Right kidney (tissue), 1 donor: ENCODE data around the gene RASD2.
A peak's percentile ranks its signal among the peaks of the same experiment; 100 is the strongest.

Source experiments
- DNase-seq: peaks from one replicate; pipeline ENCODE4 v3.0.0-alpha.2; 2016

Gene RASD2

DNA sequence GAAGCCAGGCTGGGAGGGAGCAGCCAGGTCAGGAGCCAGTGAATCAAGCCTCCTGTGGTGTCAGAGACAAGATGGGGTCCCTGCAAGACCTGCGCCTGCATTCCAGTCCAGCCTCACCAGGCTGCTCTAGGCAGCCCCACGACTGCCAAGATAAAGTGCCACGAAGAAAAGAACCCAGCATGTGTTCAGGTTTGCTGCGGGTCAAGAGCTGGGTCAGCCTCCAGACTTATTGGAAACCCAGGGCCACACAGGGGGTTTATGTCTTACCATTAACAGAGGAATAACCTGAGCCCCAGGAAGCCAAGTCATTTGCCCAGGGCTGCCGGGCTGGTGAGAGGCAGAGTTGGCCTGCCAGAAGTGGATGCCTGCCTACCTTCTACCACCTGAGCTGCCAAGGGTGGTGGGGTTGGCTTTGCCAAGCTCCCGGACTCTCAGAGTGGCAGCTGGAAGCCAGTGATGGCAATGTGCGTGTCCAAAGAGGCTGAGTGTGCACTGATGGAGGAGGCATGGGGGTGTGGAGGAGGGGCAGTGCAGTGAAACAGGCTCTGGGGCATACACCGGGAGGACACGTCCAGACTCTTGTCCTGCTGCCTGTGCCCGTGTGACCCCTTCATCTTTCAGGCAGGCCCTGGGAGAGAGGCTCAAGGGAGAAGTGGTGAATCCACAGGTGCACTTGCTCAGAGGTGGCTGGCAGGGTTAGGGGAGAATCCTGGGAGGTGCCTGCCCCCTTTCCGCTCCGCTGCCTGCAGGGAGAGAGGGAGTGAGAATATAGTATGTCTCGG, 1.7 kb downstream of the RASD2 start:
- DNase-seq = peak; percentile 48

DNA sequence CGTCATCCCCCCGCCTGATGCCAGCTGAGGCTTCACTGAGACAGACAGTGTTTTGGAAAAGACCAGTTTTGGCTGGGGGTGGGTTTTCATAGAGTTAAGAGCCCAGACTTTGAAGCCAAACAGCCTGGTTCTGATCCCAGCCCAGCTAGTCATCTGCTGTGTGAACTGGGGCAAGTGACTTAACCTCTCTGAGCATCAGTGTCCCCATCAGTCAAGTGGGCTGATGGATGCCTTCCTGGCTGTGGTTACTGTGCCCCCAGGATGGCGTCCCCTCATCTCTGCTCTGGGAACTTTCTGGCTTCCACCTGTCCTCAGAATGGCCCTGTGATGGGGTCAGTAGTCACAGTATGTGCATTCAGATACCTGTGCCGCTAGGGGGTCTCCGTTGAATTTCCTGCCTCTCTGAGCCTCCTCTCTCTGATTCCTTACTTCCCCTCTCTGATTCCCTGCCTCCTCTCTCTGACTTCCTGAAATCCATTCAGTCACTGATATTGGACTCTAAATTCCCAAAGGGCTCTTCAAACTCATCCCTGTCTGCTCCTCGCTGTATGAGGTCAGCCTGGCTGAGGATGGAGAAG, 2.4 kb downstream of the RASD2 start:
- no peak for DNase-seq

DNA sequence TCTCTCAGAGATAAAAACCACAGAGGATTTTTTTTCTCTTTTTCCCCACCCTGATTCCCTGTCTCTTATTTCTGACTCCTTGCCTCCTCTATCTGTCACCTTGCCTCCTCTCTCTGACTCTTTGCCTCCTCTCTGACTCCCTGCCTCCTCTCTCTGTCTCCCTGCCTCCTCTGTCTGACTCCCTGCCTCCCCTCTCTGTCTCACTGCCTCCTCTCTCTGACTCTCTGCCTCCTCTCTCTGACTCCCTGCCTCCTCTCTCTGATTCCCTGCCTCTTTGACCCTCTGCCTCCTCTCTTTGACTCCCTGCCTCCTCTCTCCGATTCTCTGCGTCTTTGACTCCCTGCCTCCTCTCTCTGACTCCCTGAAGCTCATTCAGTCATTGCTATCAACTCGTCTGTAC, 3.1 kb downstream of the RASD2 start:
- no peak for DNase-seq

DNA sequence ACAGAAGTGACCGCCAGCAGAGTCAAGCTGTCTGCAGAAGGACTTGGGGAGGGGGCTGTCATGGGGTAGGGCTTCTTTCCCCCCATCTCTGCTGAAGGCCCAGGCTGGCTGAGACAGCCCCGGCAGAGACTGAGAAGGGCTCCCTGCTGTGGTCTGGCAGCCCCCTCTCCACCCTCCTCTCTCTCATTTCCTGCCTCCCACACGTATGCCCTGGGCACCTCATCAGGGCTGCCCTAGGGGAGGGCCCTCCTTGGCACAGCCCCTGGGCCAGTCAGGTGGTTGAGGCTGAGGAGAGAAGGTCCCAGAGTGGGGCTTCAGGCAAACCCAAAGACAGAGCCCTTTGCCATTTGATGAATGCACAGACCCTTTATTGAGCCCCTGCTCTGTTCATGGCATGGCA, 3.6 kb downstream of the RASD2 start:
- no peak for DNase-seq

DNA sequence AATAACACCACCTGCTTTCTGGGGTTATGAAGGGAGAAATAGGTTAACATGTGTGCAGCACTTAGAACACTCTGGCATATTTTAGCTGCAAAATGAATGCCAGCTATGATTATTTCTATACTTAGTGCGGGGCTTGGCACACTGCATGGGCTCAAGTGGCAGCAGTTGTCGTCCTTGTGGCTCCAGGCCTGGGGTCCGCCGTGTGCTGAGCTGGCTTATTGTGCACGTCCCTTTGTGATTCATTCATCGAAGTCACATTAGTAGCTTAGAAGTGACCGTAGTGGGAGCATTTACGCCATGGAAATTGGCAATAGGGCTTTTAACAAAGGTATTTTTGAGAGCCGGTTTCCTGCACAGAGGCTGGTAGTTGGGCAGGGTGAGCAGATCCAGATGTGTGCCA, 4.2 kb downstream of the RASD2 start:
- DNase-seq = no peak

DNA sequence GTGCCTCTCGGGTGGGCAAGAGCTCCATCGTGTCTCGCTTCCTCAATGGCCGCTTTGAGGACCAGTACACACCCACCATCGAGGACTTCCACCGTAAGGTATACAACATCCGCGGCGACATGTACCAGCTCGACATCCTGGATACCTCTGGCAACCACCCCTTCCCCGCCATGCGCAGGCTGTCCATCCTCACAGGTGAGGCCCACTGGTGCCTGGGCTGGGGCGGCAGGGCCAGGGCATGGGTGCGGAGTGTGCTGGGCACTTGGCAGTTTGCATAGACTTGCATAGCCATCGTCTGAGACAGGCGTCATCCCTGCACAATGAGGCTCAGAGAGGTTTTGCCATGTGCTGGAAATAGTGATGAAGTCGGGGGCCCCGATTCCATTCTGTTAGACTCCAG, 6.3 kb downstream of the RASD2 start:
- no peak for DNase-seq

DNA sequence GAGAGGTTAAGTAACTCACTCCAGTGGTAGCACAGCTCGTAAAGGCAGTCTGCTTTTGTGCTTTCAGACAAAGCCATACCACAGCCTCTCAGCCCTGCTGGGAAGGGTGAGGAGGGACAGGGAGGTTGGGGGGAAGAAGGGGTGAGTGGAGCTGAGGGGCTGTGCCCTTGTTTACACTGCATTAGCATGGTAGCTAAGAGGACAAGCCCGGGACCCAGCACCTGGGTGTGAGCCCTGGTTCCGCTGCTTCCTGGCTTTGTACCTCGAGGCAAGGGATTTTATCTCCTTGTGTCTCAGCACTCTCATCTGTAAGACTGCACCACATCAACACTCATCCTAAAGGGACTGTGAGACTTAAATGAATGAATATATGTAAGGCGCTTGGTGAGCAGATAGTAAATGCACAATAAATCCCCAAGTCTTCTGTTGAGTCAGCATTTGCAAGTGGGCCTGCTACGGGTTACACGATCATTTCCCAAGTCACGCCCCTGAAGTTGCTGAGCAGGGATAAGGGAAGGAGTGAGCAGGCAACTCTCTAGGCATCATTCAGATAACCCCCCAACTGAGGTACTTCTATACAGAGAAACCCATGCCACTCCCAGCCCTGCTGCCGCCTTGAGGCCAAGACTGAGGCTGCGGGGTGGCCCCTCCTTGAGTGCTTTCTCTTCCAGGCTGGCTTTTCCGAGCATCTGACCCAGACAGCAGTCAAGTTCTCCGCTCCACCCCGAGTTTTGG, 7.5 kb downstream of the RASD2 start:
- no peak for DNase-seq

DNA sequence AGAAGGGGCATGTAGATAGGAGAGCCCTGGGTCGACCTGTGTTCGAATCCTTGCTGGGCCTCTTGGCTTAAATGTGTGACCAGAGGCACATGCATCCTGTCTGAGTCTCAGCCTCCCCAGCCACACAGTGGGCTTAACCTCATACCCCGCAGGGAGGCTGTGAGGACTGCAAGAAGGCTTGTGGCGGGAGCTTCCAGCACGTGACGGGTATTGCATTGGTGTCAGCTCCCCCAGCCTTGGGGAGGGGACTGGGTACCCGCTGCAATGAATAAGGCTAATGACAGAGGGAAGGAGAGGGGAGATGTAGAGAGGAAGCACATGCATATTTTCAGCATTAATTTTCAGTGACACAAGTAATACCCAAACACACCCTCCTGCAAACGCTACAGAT, 8.1 kb downstream of the RASD2 start:
- no peak for DNase-seq

DNA sequence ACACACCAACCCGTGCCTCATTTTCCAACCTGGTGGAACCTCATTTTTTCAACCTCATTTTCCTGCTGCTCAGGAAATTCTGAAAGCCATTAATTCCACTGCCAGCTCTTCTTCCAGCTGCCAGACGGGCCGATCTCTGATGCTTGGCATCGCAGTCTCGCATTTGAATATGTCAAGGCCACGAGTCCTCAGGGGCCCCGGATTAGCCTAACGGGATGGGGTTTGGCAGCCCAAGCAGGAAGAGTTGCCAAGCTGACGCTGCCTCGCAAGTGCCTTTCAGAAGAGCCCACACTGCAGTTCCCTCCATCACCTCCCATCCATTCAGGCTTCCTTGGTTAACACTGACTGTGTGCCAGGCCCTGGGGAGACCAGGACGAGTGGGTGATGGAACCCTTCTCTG, 8.7 kb downstream of the RASD2 start:
- DNase-seq = no peak

DNA sequence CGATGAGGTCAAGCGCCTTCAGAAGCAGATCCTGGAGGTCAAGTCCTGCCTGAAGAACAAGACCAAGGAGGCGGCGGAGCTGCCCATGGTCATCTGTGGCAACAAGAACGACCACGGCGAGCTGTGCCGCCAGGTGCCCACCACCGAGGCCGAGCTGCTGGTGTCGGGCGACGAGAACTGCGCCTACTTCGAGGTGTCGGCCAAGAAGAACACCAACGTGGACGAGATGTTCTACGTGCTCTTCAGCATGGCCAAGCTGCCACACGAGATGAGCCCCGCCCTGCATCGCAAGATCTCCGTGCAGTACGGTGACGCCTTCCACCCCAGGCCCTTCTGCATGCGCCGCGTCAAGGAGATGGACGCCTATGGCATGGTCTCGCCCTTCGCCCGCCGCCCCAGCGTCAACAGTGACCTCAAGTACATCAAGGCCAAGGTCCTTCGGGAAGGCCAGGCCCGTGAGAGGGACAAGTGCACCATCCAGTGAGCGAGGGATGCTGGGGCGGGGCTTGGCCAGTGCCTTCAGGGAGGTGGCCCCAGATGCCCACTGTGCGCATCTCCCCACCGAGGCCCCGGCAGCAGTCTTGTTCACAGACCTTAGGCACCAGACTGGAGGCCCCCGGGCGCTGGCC, 11.0 kb downstream of the RASD2 start:
- no peak for DNase-seq

DNA sequence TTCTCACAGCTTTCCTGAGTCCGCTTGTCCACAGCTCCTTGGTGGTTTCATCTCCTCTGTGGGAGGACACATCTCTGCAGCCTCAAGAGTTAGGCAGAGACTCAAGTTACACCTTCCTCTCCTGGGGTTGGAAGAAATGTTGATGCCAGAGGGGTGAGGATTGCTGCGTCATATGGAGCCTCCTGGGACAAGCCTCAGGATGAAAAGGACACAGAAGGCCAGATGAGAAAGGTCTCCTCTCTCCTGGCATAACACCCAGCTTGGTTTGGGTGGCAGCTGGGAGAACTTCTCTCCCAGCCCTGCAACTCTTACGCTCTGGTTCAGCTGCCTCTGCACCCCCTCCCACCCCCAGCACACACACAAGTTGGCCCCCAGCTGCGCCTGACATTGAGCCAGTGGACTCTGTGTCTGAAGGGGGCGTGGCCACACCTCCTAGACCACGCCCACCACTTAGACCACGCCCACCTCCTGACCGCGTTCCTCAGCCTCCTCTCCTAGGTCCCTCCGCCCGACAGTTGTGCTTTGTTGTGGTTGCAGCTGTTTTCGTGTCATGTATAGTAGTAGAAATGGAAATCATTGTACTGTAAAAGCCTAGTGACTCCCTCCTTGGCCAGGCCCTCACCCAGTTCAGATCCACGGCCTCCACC, 11.7 kb downstream of the RASD2 start:
- DNase-seq = peak; percentile 15

DNA sequence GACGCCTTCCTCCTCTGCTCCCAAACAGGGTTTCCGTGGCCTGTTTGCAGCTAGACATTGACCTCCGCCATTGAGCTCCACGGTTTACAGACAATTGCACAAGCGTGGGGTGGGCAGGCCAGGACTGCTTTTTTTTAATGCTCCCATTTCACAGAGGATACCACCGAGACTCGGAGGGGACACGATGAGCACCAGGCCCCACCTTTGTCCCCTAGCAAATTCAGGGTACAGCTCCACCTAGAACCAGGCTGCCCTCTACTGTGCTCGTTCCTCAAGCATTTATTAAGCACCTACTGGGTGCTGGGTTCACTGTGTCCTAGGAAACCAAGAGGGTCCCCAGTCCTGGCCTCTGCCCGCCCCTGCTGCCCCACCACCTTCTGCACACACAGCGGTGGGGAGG, 12.2 kb downstream of the RASD2 start:
- DNase-seq = no peak

DNA sequence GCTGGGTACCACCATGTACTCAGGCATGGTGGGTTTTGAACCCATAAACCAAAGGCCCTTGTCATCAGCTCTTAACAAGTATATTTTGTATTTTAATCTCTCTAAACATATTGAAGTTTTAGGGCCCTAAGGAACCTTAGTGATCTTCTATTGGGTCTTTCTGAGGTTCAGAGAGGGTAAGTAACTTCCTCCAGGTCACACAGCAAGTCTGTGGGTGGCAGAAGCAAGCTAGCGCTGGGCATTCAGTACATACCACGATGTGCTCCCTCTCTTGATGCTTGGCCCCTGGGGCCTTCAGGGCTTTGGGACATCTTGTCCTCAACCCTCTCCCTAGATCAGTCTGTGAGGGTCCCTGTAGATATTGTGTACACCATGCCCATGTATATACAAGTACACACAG, 12.7 kb downstream of the RASD2 start:
- DNase-seq = no peak

DNA sequence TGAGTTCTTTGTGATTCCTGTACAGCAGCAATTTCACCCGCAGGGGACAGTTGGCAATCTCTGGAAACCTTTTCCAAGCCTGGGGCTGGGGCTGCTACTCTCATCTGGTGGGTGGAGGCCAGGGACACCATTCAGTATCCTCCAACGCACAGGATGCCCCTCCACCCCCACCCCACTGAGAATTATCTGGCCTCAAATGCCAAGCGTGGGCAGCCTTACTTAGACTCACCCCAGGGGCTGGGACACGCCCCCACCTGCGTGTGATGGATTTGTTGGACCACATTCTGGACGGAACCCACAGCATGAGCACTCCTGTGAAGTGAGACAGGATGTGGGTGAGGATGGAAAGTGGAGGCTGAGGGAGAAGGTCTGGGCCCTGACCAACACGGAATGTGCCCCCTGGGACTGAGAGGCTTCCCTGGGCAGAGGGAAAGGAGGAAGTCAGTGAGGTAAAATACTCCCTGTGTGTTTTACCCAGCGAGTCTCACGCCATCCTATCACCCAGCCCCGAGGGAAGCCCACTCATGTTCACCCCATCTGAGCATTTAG, 13.7 kb downstream of the RASD2 start:
- no peak for DNase-seq

DNA sequence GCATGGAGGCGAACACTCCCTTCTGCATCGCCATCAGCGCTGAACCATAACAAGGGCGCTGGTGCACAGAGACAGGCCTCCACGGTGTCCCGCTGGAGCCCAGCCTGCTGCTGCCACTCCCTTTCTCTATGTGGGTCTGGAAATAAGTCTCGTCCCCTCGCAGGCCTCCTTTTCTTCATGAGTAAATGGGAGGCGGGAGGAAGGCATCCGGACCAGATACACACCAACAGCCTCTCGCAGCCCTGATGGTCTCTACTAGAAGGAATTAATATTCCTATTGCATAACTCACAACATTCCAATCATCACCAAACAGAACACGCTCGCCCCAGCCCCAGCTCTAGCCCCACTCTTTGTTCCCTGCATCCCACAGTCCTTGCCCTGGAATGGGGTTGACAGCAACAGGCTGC, 14.9 kb downstream of the RASD2 start:
- peak; percentile 37 for DNase-seq

DNA sequence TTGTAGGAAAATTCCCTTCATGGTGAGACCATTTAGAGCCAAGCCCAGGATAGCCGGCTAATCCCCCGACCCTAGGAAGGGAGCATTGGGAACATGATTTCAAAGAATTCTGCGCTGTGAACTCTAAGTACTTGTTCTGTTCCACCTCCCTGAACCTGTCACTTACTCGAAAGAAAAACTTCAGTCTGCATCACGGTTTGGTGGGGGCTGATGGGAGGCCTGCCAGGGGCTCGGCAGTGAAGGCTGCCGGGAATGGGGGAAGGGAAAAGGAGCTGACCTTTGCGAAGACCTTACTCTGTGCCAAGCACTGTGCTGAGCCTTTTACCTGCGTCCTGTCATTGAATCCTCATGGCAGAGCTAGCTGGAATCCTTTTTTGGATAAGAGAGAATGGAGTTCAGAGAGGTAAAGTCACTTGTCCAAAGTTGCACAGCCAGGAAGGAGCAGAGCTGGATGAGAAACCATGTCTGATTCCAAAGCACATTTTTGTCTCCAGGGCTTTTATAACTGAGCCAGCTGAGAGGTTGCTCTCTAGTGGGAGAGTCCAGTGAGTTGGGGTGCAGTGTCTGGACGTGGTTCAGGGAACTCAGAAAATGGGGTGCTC, 15.4 kb downstream of the RASD2 start:
- DNase-seq = no peak

DNA sequence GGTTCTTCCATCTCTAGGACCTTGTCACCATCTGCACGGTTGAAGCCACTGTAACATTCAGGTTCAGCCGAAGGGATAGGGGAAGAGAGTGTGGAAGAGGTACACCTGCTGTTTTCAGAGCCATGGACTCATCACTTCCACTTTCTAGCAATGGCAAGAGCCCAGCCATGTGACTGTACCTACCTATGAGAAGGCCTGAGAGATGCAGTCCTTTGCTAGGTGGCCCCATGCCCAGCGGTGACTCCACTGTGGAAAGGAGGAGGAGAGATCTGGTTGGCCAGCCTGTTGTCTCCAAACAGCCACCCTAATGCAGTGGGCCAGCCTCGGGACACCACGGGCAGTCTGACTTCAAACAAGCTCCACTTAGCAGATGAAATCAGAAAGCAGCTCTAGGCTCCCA, 16.0 kb downstream of the RASD2 start:
- DNase-seq = no peak

DNA sequence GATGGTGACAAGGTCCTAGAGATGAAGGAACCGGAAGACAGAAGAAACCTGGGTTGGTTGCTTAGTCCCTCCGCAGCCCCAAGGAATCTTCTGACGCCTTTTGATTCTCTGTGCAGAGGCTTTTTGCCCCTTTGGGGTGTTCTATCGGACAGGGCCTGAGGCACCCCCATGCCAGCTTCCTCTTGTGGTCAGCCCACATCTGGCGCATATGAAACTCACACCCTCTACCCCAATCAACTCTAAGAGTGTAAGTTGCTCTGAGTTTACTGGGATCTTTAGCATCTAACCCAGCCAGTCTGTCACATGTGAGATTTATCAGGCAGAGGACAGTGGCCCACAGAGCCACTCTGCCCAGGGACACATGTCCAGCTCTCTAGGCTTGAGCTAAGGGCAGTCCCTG, 17.4 kb downstream of the RASD2 start:
- no peak for DNase-seq

DNA sequence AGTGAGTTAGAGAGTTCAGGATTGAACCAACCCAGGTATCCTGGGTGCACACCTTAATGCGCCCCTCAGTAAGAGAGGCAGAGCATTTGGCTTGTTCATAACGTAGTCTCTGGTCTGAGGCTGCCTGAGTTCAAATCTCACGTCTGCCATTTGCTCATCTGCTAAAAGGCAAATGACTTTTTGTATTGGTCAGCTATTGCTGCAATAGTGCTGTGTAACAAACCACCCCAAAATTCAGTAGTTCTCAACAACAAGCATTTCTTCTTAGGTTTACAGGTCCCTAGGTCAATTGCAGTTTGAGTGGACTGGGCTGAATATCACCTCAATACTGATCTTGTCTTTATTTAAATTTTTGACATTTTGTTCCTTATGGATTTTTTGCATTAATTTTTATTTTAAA, 18.1 kb downstream of the RASD2 start:
- no peak for DNase-seq

DNA sequence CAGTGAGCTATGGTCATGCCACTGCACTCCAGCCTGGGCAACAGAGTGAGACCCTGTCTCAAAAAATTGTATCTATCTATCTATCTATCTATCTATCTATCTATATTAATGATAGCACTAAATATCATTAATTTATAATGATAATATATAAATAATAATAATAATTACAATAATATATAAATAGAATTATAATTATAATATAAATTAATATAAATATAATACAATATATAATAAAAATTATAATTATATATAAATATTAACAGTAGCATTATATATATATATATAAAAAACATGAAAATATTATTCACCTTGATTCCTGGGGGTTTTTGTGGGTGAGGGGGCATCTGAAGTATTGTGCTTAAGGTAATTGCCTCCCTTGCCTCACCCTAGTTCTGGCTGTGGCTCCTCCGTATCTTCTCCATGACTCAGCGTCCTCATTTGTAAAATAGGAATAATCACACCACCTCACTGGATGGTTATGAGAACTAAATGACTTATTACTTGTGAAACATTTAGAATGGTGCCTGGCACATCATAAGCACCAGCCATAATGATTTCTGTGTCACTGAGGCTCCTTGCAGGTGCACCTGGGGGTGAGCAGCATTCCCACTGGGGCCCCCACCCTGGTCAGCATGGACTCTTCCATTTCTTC, 18.8 kb downstream of the RASD2 start:
- no peak for DNase-seq

DNA sequence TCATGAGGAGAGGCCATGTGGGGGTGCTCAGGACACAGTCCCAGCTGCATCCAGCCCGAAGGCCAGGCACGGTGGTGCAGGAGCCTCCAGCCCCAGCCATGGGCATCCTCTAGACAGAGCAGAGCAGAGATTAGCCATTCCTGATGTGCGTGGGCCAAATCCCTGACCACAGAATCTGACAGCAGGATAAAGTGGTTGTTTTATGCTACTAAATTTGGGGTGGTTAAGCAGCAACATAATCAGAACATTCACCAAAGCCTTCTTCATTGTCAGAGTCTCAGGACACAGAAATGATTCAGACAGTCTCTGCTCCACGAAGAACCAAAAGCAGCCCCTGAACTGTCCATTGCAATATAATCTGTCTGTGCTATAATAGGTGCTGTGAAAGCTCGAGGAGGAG, 19.7 kb downstream of the RASD2 start:
- DNase-seq = no peak

DNA sequence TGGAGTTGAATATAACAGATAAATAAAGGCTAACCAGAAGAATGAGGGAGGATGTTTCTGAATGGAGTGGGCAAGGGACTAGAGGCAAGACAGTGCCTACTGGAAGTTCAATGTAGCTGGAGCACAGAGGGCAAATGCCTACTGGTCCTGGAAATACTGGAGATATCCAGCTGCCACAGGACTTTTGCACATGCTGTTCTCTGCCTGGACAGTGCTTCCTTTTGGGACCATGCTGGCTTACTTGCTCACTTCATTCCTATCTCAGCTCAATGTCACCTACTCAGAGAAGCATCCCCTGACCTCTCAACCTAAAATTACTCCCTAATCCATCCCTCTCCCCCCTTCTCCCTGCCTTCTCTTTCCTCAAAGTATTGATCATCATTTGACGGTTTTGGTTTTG, 20.2 kb downstream of the RASD2 start:
- DNase-seq = no peak
